Fibroblast of lung (primary cell): ENCODE results near the gene CCNC. TPM values are rescaled to one million over a fixed set of nuclear protein-coding genes. Genes with fewer than 3 reads are reported as not detected.
A peak's percentile ranks its signal among the peaks of the same experiment; 100 is the strongest.

Experiments
- DNase-seq, 2 donors: peaks; one replicate each; pipeline versions ENCODE4 v3.0.0 to v3.0.0-alpha.2; 2010; ENCODE audit warnings: low read depth in 2 of 2
- H2AFZ ChIP-seq: 2 replicates; pipeline ENCODE4 v1.5.1; 2012; ENCODE audit warnings: low read length, control low read depth, inconsistent platforms
- H3K27ac ChIP-seq: 2 replicates; pipeline ENCODE4 v1.5.1; 2011; ENCODE audit warnings: low read length, control low read depth; ENCODE audit not compliant: insufficient read depth
- H3K27me3 ChIP-seq: 2 replicates; pipeline ENCODE4 v1.5.1; 2011; ENCODE audit warnings: mild to moderate bottlenecking, low read length; ENCODE audit not compliant: control insufficient read depth, insufficient read depth
- H3K36me3 ChIP-seq: 2 replicates; pipeline ENCODE4 v1.5.1; 2011; ENCODE audit warnings: low read length; ENCODE audit not compliant: control insufficient read depth, insufficient read depth
- H3K4me1 ChIP-seq: 2 replicates; pipeline ENCODE4 v1.5.1; 2011; ENCODE audit warnings: low read length; ENCODE audit not compliant: control insufficient read depth, insufficient read depth; ENCODE audit errors: extremely low read depth
- H3K4me2 ChIP-seq: 2 replicates; pipeline ENCODE4 v1.5.1; 2011; ENCODE audit warnings: low read length, control low read depth; ENCODE audit not compliant: insufficient read depth; ENCODE audit errors: extremely low read depth
- H3K4me3 ChIP-seq, 4 experiments: fragments of 200-600 bp in 1 of 4; sonication (generic) in 1 of 4; replicated peaks in 1 of 4; 2 replicates each; pipeline ENCODE4 v1.5.1; 2011 to 2016; ENCODE audit warnings: low read length in 4 of 4, low read depth in 3 of 4, mild to moderate bottlenecking in 3 of 4, control low read depth in 2 of 4, inconsistent platforms in 1 of 4, mixed read lengths in 1 of 4; ENCODE audit not compliant: insufficient read depth in 1 of 4; ENCODE audit errors: control extremely low read depth in 1 of 4
- H3K79me2 ChIP-seq: 2 replicates; pipeline ENCODE4 v1.5.1; 2012; ENCODE audit warnings: mild to moderate bottlenecking, low read length, inconsistent platforms; ENCODE audit not compliant: control insufficient read depth, insufficient read depth
- H3K9ac ChIP-seq: 2 replicates; pipeline ENCODE4 v1.5.1; 2011; ENCODE audit warnings: mild to moderate bottlenecking, low read length, control low read depth; ENCODE audit not compliant: insufficient read depth
- H3K9me3 ChIP-seq: 2 replicates; pipeline ENCODE4 v1.5.1; 2012; ENCODE audit warnings: low read depth, low read length; ENCODE audit not compliant: control insufficient read depth, insufficient read depth
- H4K20me1 ChIP-seq: 2 replicates; pipeline ENCODE4 v1.5.1; 2011; ENCODE audit warnings: low read length; ENCODE audit not compliant: control insufficient read depth, insufficient read depth; ENCODE audit errors: extremely low read depth
- EZH2 ChIP-seq: IDR thresholded peaks from 2 replicates; pipeline ENCODE4 v1.5.1; 2012; ENCODE audit warnings: low read length, control low read depth, mild to moderate bottlenecking; ENCODE audit errors: missing control alignments
- polyA plus RNA-seq, 2 donors: library from polyadenylated mRNA; depleted of rRNA in 1 of 2; stranded (reverse) in 1 of 2; unstranded in 1 of 2; fragments of >200 nt; gene quantifications; 2 replicates each; pipeline ENCODE4 v1.2.1, GENCODE V29; 2011 to 2012; ENCODE audit warnings: missing spikeins in 1 of 2
- total RNA-seq: library from RNA; depleted of rRNA; stranded (reverse); fragments of >200 nt; gene quantifications from 2 replicates; pipeline ENCODE4 v1.2.1, GENCODE V29; 2014
- TF ChIP-seq, protein P1 (sequence below), 2 donors: IDR thresholded peaks in 1 of 2; conservative IDR thresholded peaks in 1 of 2; 1 replicate in 1 of 2; 2 replicates in 1 of 2; pipeline ENCODE4 v1.5.1; 2011 to 2012; ENCODE audit warnings: low read length in 2 of 2, control low read depth in 1 of 2, inconsistent platforms in 1 of 2, low read depth in 1 of 2, mild to moderate bottlenecking in 1 of 2

CCNC gene
- total and polyA plus RNA-seq, 2 donors (not counting 1 experiment from before 2014, with no cell fraction given) = 50.0 to 57.2 TPM

DNA sequence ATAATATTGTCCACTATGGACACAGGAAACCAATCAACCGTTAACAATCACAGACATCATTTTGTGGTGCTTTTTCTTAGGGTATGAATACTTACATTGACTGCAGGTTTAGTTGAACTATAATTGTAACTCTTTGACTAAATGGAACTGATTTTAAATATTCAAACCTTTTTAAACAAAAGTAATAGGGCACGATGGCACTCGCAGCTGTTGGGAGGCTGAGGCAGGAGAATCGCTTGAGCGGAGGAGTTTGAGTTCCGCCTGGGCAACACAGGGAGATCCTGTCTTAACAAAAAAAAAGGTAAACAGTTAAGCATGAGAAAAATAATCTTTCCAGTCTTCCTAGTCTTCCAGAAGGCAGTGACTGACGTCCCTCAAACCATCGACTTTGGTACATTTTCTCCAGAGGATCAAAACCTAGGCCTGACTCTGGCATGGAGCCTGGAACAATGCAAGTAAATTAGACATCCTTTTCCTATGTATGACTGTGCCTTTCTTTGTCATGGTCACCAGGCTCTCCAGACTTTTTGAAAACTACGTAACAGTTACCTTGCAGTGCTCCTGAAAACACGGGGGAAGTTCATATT lies 21.5 kb upstream of the CCNC start:
- Histone ChIP-seq H3K4me1 (no peaks in the 10 kb centered on the region), H3K79me2 (no peaks in the 10 kb centered on the region), H3K27ac (no peak overlapping the region), H3K27me3 (peaks cover 34% of the 10 kb centered on the region), H3K4me3 (no peak overlapping the region), H3K9ac (no peak overlapping the region), H3K4me2 (no peak overlapping the region), H3K36me3 (no peaks in the 10 kb centered on the region), H2AFZ (no peak overlapping the region), H4K20me1 (no peaks in the 10 kb centered on the region), H3K9me3 (no peaks in the 10 kb centered on the region)
- DNase-seq = no peak
- TF ChIP-seq, protein P1, sequence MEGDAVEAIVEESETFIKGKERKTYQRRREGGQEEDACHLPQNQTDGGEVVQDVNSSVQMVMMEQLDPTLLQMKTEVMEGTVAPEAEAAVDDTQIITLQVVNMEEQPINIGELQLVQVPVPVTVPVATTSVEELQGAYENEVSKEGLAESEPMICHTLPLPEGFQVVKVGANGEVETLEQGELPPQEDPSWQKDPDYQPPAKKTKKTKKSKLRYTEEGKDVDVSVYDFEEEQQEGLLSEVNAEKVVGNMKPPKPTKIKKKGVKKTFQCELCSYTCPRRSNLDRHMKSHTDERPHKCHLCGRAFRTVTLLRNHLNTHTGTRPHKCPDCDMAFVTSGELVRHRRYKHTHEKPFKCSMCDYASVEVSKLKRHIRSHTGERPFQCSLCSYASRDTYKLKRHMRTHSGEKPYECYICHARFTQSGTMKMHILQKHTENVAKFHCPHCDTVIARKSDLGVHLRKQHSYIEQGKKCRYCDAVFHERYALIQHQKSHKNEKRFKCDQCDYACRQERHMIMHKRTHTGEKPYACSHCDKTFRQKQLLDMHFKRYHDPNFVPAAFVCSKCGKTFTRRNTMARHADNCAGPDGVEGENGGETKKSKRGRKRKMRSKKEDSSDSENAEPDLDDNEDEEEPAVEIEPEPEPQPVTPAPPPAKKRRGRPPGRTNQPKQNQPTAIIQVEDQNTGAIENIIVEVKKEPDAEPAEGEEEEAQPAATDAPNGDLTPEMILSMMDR (conservative IDR thresholded peaks at IDR 0.05 in 1 of 2, IDR thresholded peaks at IDR 0.05 in 1 of 2; ENCODE audit: low read depth in 1 of 2, low read length in 2 of 2) = no peak
- TF ChIP-seq EZH2 = no peak

DNA sequence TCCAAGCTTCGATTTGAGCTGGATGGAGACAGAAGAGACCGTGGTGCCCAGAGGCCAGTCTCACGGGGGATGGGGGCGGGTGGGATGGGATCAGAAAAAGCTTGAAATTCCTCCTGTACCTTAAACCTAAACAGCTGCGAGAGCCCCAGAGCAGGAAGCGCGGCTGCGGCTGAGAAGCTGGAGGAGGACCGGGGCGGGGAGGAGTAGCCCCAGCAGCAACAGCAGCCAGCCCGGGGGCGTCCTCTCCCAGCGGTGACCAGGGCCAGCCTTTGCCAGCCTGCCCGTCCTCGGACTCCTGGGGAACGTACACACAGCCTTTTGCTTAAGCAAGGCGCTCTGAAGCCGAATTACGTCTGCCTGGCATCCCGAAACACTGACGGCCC lies 20.8 kb upstream of the CCNC start:
- no peaks in the 10 kb centered on the region for H4K20me1 ChIP-seq
- no peak overlapping the region for H3K9ac ChIP-seq
- H3K27ac ChIP-seq = no peak overlapping the region
- DNase-seq = peak in 1 of 2 donors; percentile 16
- H3K4me2 ChIP-seq = peak overlapping the region; percentile 92
- no peaks in the 10 kb centered on the region for H3K36me3 ChIP-seq
- no peaks in the 10 kb centered on the region for H3K9me3 ChIP-seq
- TF ChIP-seq EZH2 = no peak
- TF ChIP-seq, protein P1 (conservative IDR thresholded peaks at IDR 0.05 in 1 of 2, IDR thresholded peaks at IDR 0.05 in 1 of 2; ENCODE audit: low read depth in 1 of 2, low read length in 2 of 2) = no peak
- no peaks in the 10 kb centered on the region for H3K4me1 ChIP-seq
- peaks cover 34% of the 10 kb centered on the region for H3K27me3 ChIP-seq
- H3K79me2 ChIP-seq = no peaks in the 10 kb centered on the region
- no peak overlapping the region for H2AFZ ChIP-seq
- peak overlapping the region; percentile 49 to 64 (median 56) for H3K4me3 ChIP-seq

DNA sequence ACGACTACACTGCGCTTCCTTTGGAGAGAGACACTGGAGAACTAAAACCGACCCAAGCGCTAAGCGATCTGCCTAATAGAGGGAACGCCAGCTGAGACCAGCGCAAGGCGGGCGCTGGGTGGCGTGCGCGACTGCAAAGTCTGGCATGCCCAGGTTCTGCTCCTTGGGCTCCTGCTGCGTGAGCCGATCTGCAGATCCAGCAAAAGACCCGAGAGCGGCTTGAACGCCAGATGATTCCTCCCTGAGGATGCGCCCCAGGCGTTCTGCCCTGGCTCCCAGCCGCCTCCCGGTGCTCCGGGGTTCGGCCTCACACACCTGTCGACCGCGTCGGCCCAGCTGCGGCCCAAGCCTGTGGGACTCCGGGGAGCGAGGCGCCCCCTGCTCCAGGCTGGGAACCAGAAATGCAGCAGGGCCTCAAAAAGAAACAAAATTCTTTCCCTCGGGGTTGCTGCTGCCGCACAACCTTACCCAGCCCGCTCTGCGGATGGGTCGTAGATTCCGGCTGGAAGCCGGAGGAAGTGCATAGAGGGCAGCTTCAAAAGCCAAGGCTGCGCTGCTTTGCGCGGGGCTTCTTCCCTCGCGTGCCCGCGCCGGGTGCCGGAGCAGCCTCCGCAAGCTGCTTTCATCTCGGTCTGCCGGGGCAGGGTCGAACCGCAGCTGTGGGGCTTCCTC lies 20.3 kb upstream of the CCNC start:
- TF ChIP-seq EZH2 = no peak
- TF ChIP-seq, protein P1 (conservative IDR thresholded peaks at IDR 0.05 in 1 of 2, IDR thresholded peaks at IDR 0.05 in 1 of 2; ENCODE audit: low read depth in 1 of 2, low read length in 2 of 2) = peak; percentile 24 to 44
- peak overlapping the region; percentile 49 to 64 (median 56) for H3K4me3 ChIP-seq
- H3K4me2 ChIP-seq = peak overlapping the region; percentile 92
- no peak overlapping the region for H3K9ac ChIP-seq
- H3K4me1 ChIP-seq = no peaks in the 10 kb centered on the region
- DNase-seq = peak; percentile 65 to 71
- no peaks in the 10 kb centered on the region for H3K36me3 ChIP-seq
- H3K9me3 ChIP-seq = no peaks in the 10 kb centered on the region
- H2AFZ ChIP-seq = no peak overlapping the region
- H3K27ac ChIP-seq = no peak overlapping the region
- H3K27me3 ChIP-seq = peaks cover 34% of the 10 kb centered on the region
- H3K79me2 ChIP-seq = no peaks in the 10 kb centered on the region
- H4K20me1 ChIP-seq = no peaks in the 10 kb centered on the region
